ENCODE measurements around the gene KRT72.

DNA sequence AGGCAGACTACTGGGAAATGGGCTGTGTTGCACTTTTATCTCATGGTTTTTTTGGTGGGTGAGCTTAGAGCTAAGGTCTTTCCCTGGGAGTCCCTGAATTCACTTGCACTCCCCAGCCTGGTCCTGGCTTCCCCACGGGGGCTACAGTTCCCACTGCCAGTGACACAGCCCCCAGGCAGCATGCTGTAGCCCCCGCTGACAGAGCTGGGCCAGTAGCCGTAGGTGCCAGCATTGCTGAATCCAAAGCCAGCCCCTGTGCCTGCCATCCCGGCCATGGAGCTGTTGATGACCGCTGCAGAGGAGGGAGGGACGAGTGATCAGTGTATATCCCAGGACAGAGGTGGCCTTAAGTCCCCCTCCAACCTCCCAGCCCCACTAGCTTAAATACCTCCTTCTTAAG lies 6.9 kb upstream of the KRT72 start:
- TF ChIP-seq, protein P1, sequence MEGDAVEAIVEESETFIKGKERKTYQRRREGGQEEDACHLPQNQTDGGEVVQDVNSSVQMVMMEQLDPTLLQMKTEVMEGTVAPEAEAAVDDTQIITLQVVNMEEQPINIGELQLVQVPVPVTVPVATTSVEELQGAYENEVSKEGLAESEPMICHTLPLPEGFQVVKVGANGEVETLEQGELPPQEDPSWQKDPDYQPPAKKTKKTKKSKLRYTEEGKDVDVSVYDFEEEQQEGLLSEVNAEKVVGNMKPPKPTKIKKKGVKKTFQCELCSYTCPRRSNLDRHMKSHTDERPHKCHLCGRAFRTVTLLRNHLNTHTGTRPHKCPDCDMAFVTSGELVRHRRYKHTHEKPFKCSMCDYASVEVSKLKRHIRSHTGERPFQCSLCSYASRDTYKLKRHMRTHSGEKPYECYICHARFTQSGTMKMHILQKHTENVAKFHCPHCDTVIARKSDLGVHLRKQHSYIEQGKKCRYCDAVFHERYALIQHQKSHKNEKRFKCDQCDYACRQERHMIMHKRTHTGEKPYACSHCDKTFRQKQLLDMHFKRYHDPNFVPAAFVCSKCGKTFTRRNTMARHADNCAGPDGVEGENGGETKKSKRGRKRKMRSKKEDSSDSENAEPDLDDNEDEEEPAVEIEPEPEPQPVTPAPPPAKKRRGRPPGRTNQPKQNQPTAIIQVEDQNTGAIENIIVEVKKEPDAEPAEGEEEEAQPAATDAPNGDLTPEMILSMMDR (conservative IDR thresholded peaks at IDR 0.05) = no peak
- TF ChIP-seq EZH2 (IDR thresholded peaks at IDR 0.05; ENCODE audit: low read depth) = no peak

All from PC-9 (cell line).